NCI-H2196 treated with DMSO at 0.1 percent for 48 hours (cell line): Measurements from ENCODE around the gene HSD17B12.

Source experiments
- DNase-seq: peaks from one replicate; lab custom pipeline; 2025; ENCODE audit not compliant: unreplicated experiment; lab: John Stamatoyannopoulos, UW

HSD17B12 gene

DNA sequence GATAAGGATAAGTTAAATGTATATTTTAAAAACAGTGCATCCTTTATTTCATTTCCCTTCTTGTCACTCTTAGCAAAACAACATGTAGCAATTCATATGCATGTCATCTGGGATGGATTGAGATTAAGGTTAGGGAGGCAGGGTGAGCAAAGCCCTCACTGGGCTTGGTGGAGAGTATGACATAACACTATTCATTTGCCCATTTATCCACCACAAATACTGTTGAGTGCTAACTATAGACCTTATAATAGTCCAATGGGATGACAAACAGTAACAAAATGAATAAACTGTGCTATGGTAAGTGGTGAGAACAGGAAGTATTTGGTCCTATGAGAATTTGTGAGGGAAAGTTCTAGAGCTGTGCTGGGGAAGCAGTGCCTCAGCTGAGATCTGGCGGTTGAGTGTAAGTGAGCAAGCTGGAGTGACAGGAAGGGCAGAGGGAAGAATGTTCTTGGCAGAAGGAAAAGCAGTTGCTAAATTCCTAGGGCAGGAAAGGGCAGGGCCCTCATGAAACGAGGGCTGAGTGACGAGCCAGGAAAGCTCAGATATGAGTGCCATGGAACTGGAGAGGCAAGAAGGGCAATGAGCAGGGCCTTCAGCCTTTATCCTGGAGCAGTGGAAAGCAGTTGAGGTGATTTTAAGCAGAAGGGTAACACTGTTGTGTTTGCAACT, 6.7 kb downstream of the HSD17B12 start:
- no peak for DNase-seq

DNA sequence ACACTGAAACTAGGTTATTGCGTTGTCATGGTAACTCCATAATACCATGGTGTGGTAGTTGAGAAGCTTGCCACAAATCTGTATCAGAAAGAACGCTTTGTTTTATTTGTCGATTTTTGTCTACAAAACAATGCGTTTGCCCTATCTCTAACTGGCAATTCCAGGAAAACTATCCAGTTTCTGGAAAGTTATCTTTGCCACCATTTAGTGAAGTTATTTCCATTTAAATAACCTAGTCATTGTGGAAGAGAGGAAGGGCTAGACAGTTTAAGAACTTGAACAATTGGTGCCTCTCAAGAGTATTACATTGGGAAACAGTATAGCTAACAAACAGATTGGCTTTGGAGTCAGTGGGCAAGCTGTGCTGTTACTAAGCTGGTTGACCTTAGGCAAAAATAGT, 7.9 kb downstream of the HSD17B12 start:
- DNase-seq: no peak

DNA sequence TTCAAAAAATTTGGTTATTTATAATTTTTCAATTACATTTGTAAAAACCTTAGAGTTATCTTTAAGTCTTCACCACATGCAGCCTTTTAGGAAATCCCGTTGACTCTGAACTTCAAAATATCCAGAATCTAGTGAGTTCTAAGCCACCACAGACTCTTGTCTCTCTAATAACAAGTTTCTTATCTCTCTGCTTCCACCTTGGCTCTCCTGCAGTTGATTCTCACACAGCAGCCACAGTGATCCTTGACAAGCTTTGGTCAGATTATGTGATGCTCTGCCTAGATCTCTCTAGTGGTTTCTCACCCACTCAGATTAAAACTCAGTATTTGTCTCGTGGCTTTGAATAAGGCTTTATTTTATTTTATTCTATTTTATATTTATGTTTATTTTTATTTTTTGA, 8.6 kb downstream of the HSD17B12 start:
- DNase-seq: no peak

DNA sequence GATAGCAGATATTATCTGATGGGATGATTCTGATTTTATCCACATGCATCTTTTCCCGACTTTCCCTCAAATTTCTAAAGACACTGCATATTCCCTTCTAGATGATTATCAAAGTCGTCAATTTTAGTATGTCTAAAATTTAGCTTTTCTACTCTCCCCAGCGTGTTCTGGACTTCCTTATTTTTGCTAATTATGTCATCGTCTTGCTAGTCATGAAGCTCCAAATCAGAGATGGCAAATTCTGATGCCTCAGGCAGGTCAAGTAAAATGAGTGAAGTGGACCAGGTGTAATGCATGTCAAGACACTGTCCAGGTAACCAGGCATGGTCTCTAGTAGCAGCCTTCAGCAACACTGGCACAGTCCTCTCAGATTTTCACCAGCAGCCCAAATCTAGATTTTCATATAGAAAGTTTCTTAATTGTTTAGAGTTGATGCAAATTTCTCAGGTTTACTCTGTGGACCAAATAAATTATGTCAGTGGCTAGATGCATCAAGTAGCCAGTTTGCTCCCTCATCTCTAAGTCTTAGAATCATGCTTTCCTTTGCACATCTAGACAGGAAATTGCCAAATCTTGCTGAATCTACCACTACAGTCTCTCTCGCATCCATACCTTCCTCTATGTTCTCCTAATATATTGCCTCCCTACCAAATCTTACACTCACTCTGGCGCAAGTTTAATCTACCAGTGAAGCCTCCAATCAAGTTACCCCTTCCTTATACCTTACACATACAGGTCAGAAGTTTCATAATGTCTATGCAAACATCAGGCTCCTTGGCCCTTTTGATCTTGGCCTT, 10.6 kb downstream of the HSD17B12 start:
- no peak for DNase-seq

DNA sequence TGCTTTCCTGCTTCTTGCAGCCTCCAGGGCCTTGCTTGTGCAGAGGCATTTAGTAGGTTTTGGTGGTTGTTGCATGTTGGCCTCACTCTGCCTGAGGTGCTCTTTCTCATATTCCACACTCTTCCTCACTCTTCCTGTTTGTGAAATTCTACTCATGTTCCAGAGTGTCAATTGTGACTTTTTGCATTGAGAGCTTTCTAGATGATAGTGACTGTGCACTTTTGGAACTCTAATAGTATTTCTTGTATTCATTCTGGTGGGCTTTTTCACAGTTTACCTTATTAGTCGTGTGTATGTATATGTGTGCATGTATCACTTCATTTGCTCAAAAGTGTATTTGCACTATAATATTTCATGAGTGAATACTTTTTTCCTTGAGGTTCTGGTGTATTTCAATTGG, 11.3 kb downstream of the HSD17B12 start:
- no peak for DNase-seq

DNA sequence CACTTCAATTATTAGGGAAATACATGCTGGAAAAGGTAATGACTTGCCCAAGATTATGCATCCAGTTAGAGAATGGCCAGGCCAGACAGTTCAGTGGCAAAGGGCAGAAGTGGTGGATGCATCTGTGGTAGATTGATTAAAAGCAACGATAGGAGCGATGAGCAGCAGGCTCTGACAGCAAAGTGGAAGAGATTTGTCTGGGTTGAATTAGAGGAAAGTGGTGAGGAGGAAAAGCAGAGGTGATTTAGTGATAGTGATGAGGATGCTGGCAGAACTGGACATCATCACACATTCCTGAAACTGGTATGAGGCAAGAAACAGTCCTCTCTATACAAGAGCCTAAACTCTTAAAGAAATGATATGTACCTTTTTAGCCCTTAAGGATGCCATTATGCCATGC, 12.5 kb downstream of the HSD17B12 start:
- no peak for DNase-seq

DNA sequence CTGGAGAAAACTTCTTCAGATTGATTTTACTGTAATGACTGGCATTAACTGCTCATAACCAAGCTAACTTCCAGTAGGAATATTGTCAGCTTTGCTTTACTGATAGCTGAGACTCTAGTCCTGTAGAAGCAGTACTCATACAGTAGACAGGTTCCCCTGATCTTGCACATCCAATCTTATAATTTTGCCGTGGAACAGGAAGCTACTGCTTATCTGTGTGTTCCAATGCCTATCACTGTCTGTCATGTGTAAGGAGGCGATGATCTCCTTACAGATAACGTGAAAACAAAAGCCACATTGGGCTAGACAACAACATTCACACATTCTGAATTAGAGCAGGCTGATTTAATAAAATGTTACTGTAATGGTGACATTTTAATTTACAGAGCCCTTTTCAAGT, 13.2 kb downstream of the HSD17B12 start:
- DNase-seq: no peak

DNA sequence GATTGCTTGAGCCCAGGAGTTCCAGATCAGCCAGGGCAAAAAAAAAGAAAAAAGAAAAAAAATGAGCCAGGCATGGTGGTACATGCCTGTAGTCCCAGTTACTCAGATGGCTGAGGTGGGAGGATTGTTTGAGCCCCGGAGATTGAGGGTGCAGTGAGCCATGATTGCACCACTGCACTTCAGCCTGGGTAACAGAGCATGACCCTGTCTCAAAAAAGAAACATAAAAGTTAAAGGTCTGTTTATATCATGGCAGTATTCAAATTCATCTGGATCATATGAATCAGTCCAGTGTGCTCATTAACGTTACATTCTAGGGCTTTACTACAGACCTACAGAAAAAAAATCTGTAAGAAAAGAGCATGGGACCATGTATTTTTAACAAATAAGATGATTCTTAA, 13.9 kb downstream of the HSD17B12 start:
- no peak for DNase-seq

DNA sequence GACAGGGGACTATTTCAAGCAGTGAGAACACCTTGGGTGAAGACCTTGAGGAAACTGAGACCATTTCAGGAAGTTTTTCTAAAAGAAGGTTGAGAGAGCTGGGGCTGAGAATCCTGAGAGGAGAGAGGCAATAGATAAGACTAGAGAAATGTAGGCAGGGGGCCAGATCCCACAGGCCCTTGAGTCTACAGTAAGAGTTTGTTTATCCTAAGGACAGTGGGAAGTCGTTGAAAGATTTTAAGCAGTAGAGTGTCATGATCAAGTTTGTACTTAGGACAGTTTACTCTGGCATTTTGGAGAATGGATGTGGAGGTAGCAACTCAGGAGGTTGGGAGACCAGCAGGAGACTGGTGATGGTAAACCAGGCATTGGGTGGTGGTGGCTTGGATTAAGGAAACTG, 17.1 kb downstream of the HSD17B12 start:
- no peak for DNase-seq

DNA sequence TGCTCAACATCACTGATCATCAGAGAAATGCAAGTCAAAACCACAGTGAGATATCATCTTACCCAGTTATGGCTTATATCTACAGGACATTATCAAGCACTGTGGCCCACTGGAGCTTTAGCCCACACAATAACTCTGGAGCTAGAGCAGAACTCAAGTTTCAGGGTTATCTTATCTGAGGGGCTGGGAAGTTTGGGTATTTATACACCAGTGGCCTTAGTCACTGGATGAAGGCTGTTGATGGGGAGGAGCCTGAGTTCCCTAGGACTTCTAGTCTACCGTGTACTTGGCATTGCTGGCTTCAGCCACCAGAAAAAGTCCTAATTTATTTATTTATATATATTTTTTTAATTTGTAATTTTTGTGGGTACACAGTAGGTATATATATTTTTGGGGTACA, 19.3 kb downstream of the HSD17B12 start:
- DNase-seq: no peak

DNA sequence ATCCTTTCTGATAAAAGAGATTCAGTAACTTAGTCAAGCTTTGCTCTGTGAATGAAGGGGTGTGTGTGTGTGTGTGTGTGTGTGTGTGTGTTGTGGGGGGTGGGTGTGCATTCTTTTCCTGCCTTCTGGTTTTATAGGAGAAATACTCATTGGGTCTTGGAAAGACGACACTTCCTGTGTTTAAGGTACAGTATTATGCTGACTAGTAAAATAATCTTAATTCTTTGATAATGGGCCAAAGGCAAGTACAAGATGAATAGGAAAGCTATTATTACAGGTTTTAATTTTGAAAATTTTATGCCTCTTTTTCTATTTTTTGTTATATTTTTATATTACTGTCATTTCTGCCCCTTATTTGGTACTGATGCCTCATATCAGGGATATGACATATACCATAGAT, 26.1 kb downstream of the HSD17B12 start:
- DNase-seq: no peak

DNA sequence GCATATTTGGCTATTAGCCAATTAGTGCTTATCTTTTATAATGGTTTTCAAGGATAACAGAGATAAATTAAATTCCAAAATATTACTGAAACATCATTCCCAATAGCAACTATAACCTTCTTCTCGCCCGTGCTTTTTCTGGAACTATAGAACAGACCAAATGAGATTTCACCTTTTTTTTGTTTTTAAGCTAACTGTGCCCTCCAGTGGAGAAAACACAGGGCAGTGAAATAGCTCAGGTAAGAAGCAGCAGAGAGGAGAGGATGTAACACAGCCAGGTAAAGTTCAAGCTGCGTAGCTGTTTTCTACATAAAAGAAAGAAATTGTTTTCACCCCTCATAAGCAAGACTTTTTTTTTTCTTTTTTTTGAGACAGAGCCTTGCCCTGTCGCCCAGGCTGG, 28.2 kb downstream of the HSD17B12 start:
- DNase-seq: no peak

DNA sequence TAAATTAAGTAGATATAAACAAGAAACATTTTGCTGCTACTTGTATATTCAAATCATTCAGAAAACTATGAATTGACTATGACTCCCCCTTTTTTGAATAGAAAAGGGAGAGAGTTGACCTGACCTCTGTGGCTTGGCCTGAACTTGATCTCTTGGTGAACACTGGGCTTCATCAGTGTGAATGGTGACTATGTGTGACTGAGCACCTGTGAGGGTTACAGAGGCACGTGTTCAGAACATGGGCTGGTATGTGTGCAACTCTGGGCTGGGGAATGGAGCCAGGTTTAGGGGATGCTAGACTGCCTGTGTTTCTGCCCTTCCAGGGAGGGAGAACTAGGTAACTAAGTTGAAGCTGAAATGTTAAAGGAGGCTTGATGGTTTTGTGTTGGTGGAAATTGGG, 29.2 kb downstream of the HSD17B12 start:
- DNase-seq: no peak

DNA sequence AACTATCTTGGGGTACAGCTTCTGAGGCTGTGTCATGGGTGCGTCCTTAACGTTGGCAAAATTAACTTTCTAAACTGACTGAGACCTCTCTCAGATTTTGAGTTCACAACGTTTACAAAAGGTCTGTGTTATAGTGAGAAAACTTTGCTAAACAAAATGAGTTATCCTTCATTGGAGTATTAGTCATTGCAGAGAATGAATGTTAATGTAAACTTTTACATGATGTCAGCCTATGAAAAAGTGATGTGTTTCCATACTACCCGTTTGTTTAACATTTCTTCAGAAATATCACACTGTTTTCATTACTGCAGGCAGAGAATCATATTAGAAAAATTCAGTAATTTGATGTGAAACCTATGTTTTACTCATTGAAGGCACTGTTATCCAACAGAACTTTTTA, 32.1 kb downstream of the HSD17B12 start:
- no peak for DNase-seq

DNA sequence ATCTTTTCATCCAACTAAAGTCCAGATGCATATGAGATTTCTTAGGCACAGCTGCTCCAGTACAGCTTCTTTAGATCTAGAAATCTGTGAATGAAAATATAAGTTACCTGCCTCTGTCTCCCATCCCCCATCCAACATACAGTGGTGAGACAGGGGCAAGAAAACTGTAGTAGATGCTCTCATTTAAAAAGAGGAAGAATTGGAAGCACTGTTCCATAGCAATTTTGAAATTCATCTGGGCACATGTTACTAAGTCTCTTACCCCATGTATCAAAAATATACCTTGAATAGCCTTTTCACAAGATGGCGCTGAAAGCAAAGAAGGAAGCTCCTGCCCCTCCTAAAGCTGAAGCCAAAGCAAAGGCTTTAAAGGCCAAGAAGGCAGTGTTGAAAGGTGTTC, 37.8 kb downstream of the HSD17B12 start:
- DNase-seq: no peak

DNA sequence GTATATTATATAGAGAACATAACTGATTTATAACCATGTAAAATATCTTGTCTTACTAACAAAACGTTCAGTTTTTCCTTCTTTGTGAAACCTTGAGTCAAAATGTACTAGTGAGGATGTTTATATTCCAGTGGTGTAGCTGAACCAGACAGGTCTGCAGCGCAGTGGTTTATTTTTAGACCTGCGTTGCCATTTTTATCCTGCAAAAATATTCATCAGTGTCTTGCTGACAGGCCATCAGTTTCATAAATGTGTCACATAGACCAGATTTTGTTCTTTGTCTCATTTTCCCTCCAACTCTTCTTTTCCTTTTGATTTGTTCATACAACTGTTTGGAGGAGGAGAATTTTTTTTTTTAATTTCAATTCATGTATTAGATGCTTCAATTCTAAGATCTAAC, 43.1 kb downstream of the HSD17B12 start:
- no peak for DNase-seq

DNA sequence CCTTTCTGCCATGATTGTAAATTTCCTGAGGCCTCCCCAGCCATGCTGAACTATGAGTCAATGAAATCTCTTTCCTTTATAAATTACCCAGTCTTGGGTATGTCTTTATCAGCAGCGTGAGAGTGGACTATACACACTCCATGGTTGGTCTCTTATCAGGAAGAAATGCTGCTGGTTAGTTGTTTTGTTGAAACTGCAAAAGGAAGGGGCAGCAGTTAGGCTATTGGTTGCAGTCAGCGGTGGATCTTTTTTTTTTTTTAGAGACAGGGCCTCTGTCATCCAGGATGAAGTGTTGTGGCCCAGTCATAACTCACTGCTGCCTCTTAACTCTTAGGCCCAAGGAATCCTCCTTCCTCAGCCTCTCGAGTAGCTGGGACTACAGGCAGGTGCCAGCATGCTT, 51.7 kb downstream of the HSD17B12 start:
- no peak for DNase-seq

DNA sequence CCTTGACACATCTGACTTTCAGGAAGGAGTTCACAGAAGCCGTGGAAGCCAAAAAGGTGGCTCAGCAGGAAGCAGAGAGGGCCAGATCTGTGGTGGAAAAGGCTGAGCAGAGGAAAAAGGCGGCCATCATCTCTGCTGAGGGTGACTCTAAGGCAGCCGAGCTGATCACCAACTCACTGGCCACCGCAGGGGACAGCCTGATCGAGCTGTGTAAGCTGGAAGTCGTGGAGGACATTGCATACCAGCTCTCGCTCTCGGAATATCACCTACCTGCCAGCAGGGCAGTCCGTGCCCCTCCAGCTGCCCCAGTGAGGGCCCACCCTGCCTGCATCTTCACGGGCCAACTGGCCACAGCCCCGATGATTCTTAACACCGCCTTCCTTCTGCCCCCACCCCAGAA, 53.7 kb downstream of the HSD17B12 start:
- DNase-seq: no peak

DNA sequence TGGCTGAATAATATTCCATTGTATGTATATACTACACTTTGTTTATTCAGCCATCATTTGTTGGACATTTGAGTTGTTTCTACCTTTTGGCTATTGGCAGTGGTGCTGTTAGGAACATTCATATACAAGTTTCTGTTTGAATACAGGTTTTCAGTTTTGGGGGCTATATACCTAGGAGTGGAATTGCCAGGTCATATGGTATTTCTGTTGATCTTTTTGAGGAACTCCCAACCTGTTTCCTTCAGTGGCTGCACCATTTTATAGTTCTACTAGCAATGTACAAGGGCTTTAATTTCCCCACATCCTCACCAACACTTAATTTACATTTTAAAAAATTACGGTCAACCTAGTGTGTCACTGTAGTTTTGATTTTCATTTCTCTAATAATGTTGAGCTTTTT, 54.6 kb downstream of the HSD17B12 start:
- no peak for DNase-seq

DNA sequence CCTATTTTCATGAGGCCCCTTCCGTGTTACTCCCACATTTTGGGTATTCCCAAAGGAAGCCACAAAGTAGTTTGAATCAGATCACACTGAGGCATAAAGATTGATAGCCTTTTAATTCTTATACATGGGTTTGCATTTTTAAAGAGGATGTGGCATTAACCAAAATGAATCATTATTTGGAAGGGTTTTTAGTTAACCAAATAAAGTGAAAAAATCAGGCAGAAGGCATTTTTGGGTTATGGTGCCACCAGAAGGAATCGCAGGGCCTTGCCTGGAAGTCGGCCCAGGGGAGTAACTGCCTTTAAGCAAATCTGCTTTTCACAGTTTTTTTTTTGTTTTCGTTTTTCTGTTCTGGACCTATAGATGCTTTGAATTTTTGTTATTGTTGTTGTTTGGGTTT, 55.4 kb downstream of the HSD17B12 start:
- DNase-seq: no peak

DNA sequence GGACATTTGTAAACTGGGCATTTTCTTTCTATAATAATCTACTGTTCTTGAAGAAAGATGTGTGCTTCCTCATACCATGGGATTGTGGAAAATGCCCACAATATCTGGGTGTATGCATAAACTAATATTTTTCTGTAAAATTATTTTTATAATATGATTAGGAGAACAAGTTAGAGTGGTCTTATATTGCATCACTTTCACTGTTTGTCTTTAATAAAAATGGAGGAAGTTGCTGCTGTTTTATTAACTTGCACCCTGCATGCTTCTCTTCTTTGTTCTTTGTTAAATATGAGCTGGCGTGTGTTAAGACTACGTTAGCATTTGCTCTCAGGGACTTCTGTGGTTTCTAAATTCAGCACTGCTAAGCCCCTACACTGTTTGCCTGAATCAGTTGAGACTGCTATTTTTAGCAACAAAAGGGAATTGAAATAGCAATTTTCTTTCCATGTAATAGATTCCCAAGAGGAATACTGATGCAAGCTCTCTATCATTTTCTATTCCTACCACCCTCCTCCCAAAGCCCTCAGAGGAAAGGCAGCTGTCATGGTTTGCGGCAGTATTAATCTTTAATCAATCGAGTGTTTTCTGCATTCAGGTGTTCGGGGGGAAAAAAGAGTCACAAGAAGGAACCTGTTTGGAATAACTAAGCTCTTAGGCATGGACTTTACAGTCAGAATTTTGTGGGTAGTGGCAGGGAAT, 56.1 kb downstream of the HSD17B12 start:
- no peak for DNase-seq

DNA sequence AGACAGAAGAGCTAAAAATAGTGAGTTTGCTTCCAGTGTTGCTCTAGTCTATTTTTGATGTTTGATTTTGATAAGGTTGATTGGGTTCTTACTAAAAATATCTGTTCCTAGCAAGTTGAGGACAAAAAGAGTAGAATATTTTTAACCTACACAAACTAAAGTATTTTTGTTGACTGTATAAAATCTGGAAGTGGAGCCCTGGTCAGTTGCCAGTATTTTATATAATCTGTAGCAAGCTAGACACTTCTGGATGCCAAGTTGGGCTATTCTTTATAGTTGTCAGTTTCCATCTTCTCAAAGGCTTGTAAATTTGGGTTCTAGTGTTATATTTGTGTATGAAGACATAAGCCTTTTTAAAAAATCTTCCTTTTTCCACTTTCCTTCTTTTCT, 56.7 kb downstream of the HSD17B12 start:
- DNase-seq: no peak
